ENCODE results near the gene TMEM53.

DNA sequence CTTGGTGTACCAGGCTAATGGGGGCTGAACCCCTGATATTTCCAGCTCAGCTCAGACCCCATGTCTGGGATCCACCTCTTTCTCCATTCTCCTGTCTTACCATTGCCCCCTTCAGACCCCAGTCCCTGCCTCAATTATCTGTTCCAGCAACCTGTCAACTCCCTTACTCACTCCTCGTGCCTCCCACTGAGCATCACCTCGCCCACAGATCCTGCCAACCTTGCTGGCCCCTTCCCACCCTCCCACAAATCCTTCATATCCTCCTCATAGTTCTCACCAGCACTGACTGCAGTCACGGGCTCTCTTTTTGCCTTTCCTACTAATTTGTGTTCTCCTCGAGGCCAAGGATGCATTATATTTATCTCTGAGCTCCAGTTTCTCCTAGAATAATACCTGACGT lies 62.9 kb downstream of the TMEM53 start:
- TF ChIP-seq, protein P1, sequence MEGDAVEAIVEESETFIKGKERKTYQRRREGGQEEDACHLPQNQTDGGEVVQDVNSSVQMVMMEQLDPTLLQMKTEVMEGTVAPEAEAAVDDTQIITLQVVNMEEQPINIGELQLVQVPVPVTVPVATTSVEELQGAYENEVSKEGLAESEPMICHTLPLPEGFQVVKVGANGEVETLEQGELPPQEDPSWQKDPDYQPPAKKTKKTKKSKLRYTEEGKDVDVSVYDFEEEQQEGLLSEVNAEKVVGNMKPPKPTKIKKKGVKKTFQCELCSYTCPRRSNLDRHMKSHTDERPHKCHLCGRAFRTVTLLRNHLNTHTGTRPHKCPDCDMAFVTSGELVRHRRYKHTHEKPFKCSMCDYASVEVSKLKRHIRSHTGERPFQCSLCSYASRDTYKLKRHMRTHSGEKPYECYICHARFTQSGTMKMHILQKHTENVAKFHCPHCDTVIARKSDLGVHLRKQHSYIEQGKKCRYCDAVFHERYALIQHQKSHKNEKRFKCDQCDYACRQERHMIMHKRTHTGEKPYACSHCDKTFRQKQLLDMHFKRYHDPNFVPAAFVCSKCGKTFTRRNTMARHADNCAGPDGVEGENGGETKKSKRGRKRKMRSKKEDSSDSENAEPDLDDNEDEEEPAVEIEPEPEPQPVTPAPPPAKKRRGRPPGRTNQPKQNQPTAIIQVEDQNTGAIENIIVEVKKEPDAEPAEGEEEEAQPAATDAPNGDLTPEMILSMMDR (IDR thresholded peaks at IDR 0.05; ENCODE audit: extremely low read depth in 1 of 2, insufficient read depth in 1 of 2, low read depth in 1 of 2, low read length in 2 of 2) = no peak
- no peak for TF ChIP-seq POLR2AphosphoS5 (IDR thresholded peaks at IDR 0.05; ENCODE audit: insufficient read depth, low read depth, low read length)
- no peak for TF ChIP-seq POLR2A (IDR thresholded peaks at IDR 0.05; ENCODE audit: low read depth, low read length)
- TF ChIP-seq, protein P2, sequence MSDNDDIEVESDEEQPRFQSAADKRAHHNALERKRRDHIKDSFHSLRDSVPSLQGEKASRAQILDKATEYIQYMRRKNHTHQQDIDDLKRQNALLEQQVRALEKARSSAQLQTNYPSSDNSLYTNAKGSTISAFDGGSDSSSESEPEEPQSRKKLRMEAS (IDR thresholded peaks at IDR 0.05; ENCODE audit: insufficient read depth, insufficient read length) = no peak
- TF ChIP-seq EZH2 (IDR thresholded peaks at IDR 0.05; ENCODE audit: borderline replicate concordance, low read depth, low read length, severe bottlenecking) = no peak
- no peak for TF ChIP-seq MYC (IDR thresholded peaks at IDR 0.05; ENCODE audit: low read depth, low read length)
- no peak for TF ChIP-seq FOS (IDR thresholded peaks at IDR 0.05; ENCODE audit: borderline replicate concordance, insufficient read depth, low read length)
- no peak for TF ChIP-seq JUN (IDR thresholded peaks at IDR 0.05; ENCODE audit: borderline replicate concordance, insufficient read depth, insufficient read length, low read depth)

Measured in endothelial cell of umbilical vein (primary cell).